NCI-H2081 (cell line): ENCODE data around the gene PTGES3L.
A peak's percentile ranks its signal among the peaks of the same experiment; 100 is the strongest.

ENCODE experiments used
- DNase-seq, 2 experiments: peaks; one replicate each; lab custom pipeline; 2025; lab: John Stamatoyannopoulos, UW

Gene PTGES3L

GRCh38 chr17:42919522-42920077 is 60.3 kb downstream of the PTGES3L start:
- DNase-seq = peak in 1 of 2 experiments; percentile 23

GRCh38 chr17:42918902-42919521 is 60.9 kb downstream of the PTGES3L start:
- DNase-seq = peak; percentile 78 to 97
